GM18909 (cell line): ENCODE results near the gene COL4A6.
"Not testable (repeated sequence)": the region's sequence is repeated elsewhere in the genome, so short reads cannot be mapped to it uniquely, and the experiment has no call there.

Experiments used
- ATAC-seq: cut with Tn5 transposase; IDR thresholded peaks from one replicate; pipeline ENCODE4 v1.9.1; 2021; ENCODE audit warnings: mild to moderate bottlenecking; ENCODE audit not compliant: unreplicated experiment, poor library complexity

The COL4A6 gene

GRCh38 chrX:108438110-108438623, at the start of gene COL4A6:
Gene COL4A6, minus strand, starts transcription at chrX:108438422. Its CDS starts 226 bp downstream, at chrX:108438196.
- no peak for ATAC-seq

GRCh38 chrX:108485960-108486359, 47.7 kb upstream of the COL4A6 start:
- no peak for ATAC-seq

GRCh38 chrX:108484251-108484650, 46.0 kb upstream of the COL4A6 start:
- ATAC-seq = no peak

GRCh38 chrX:108481528-108481927, 43.3 kb upstream of the COL4A6 start:
- ATAC-seq = not testable (repeated sequence)

- no peak for ATAC-seq
Observed at GRCh38 chrX:108473979-108474378, 35.8 kb upstream of the COL4A6 start.

GRCh38 chrX:108468486-108468885, 30.3 kb upstream of the COL4A6 start:
- ATAC-seq = no peak

- no peak for ATAC-seq
Observed at GRCh38 chrX:108464604-108465003, 26.4 kb upstream of the COL4A6 start.

- no peak for ATAC-seq
Observed at GRCh38 chrX:108456971-108457477, 18.8 kb upstream of the COL4A6 start.

GRCh38 chrX:108453841-108454240, 15.6 kb upstream of the COL4A6 start:
- ATAC-seq = no peak

- ATAC-seq = no peak
Observed at GRCh38 chrX:108447303-108447702, 9.1 kb upstream of the COL4A6 start.

- no peak for ATAC-seq
Observed at GRCh38 chrX:108442901-108443464, 4.8 kb upstream of the COL4A6 start.

- ATAC-seq = no peak
Observed at GRCh38 chrX:108439961-108440696, 1.9 kb upstream of the COL4A6 start.

- ATAC-seq = no peak
Observed at GRCh38 chrX:108439426-108439942, 1.3 kb upstream of the COL4A6 start, which contains the start of gene COL4A5. Gene COL4A5, plus strand, starts transcription at chrX:108439838. Its CDS starts 288 bp downstream, at chrX:108440126.

- no peak for ATAC-seq
Observed at GRCh38 chrX:108437349-108438109, 693 bp downstream of the COL4A6 start.

- no peak for ATAC-seq
Observed at GRCh38 chrX:108435261-108435660, 3.0 kb downstream of the COL4A6 start.

- no peak for ATAC-seq
Observed at GRCh38 chrX:108426262-108426661, 12.0 kb downstream of the COL4A6 start.

GRCh38 chrX:108420481-108420880, 17.7 kb downstream of the COL4A6 start:
- no peak for ATAC-seq

- ATAC-seq = no peak
Observed at GRCh38 chrX:108419401-108419800, 18.8 kb downstream of the COL4A6 start.

- ATAC-seq = no peak
Observed at GRCh38 chrX:108417257-108417656, 21.0 kb downstream of the COL4A6 start.

GRCh38 chrX:108415891-108416290, 22.3 kb downstream of the COL4A6 start:
- no peak for ATAC-seq

- no peak for ATAC-seq
Observed at GRCh38 chrX:108415146-108415545, 23.1 kb downstream of the COL4A6 start.
